Measurements from ENCODE around the gene RPS6KL1. TPM values are rescaled to one million over a fixed set of nuclear protein-coding genes. Genes with fewer than 3 reads are reported as not detected.

RPS6KL1 gene
- total RNA-seq, 1 donor from 2014 or later, result 248 TPM

GRCh38 chr14:74952697-74953484 is 29.8 kb upstream of the RPS6KL1 start:
- H3K9me3 Mint-ChIP-seq (ENCODE audit: unreplicated experiment), result peaks cover 4% of the 10 kb centered on the region
- TF ChIP-seq CTCF (IDR thresholded peaks at IDR 0.05; ENCODE audit: partially characterized antibody, unreplicated experiment), result no peak
- DNase-seq, result no peak
- H3K36me3 Mint-ChIP-seq (ENCODE audit: unreplicated experiment), result no peaks in the 10 kb centered on the region
- peaks cover 5% of the 10 kb centered on the region for H3K4me1 Mint-ChIP-seq (ENCODE audit: low read depth, unreplicated experiment)
- peaks cover 6% of the 10 kb centered on the region for H3K27me3 Mint-ChIP-seq (ENCODE audit: unreplicated experiment)
- H3K4me3 Mint-ChIP-seq (ENCODE audit: unreplicated experiment), result no peak overlapping the region
- no peak overlapping the region for H3K27ac Mint-ChIP-seq (ENCODE audit: unreplicated experiment)

GRCh38 chr14:74952180-74952665 is 29.2 kb upstream of the RPS6KL1 start:
- Mint-ChIP-seq H3K9me3 (ENCODE audit: unreplicated experiment) (peaks cover 4% of the 10 kb centered on the region), H3K4me1 (ENCODE audit: low read depth, unreplicated experiment) (peaks cover 5% of the 10 kb centered on the region)

DNA sequence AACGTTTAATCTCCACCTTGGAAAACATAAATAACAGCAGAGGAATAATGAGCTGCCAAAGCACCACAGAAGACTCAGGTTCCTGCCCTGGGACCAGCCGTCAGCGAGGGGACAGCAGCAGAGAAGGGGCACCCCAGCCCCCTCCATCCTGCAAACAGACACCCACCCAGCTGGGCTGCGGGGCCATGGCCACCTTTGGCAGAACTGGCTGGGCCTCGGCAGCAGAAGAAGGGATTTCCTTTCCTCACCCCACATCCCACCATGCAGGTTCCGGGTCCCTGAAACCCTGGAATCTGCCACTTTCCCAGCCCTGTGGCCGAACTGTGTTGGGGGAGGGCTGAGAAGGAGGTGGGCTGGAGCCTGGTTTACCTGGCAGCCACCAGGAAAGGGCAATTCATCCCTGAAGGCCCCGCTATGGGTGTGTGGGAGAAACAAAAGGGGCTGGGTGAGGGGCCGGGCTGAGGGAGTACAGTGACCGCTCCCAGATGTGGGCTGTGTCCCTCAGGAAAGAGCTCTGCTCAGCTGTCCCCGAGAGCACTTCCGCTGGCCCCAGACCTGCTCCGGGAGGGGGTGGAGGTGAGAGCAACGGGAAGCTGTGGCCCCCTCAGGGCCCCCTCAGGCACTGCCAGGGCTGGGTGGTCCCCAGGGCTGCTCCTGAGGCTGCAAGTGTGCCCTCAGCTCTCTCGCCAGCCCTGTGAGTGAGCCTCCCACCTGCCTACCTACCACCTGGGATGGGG is 28.6 kb upstream of the RPS6KL1 start:
- peaks cover 7% of the 10 kb centered on the region for H3K4me1 Mint-ChIP-seq (ENCODE audit: low read depth, unreplicated experiment)
- H3K4me3 Mint-ChIP-seq (ENCODE audit: unreplicated experiment), result no peak overlapping the region
- H3K27ac Mint-ChIP-seq (ENCODE audit: unreplicated experiment), result no peak overlapping the region
- DNase-seq, result no peak
- H3K36me3 Mint-ChIP-seq (ENCODE audit: unreplicated experiment), result no peaks in the 10 kb centered on the region
- no peak for TF ChIP-seq CTCF (IDR thresholded peaks at IDR 0.05; ENCODE audit: partially characterized antibody, unreplicated experiment)
- peaks cover 6% of the 10 kb centered on the region for H3K27me3 Mint-ChIP-seq (ENCODE audit: unreplicated experiment)
- peaks cover 4% of the 10 kb centered on the region for H3K9me3 Mint-ChIP-seq (ENCODE audit: unreplicated experiment)

More at GRCh38 chr14:74952180-74952665, 29.2 kb upstream of the RPS6KL1 start:
- no peak for TF ChIP-seq CTCF (IDR thresholded peaks at IDR 0.05; ENCODE audit: partially characterized antibody, unreplicated experiment)
- Mint-ChIP-seq H3K27me3 (ENCODE audit: unreplicated experiment) (peaks cover 6% of the 10 kb centered on the region), H3K27ac (ENCODE audit: unreplicated experiment) (no peak overlapping the region), H3K36me3 (ENCODE audit: unreplicated experiment) (no peaks in the 10 kb centered on the region), H3K4me3 (ENCODE audit: unreplicated experiment) (no peak overlapping the region)
- DNase-seq, result no peak

DNA sequence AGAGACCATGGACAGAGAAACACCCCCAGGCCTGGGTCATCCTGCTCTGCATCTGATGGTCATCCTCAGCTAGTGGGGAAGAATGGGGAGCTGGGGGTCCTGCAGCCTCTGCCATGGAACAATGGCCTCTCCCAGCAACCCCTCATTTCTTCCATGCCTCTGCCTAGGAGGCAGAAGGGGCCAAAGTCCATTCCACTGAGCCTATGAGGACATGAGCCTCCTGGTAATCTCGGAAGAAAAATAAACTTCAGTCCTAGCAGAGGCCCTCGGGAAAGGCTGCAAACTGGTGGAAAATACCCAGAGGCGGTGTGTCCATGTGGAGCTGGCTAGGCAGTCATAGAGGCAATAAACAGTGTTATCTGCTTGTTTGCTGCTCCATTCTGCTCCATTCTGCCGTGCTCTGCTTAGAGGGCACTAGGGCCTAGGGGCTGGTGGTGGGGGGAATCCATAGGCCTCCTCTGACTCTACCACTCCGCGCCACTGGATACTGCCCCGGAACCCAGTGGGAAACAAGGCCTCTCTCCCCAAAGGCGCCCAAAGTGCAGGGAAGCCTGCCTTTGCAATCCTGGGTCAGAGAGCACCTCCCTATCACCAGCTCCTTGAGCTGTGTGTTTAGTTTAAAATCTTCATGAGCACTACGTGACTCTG is 27.9 kb upstream of the RPS6KL1 start:
- no peaks in the 10 kb centered on the region for H3K36me3 Mint-ChIP-seq (ENCODE audit: unreplicated experiment)
- TF ChIP-seq CTCF (IDR thresholded peaks at IDR 0.05; ENCODE audit: partially characterized antibody, unreplicated experiment), result no peak
- peaks cover 4% of the 10 kb centered on the region for H3K9me3 Mint-ChIP-seq (ENCODE audit: unreplicated experiment)
- no peak overlapping the region for H3K4me3 Mint-ChIP-seq (ENCODE audit: unreplicated experiment)
- no peak for DNase-seq
- H3K27me3 Mint-ChIP-seq (ENCODE audit: unreplicated experiment), result peaks cover 6% of the 10 kb centered on the region
- H3K27ac Mint-ChIP-seq (ENCODE audit: unreplicated experiment), result no peak overlapping the region
- peaks cover 8% of the 10 kb centered on the region for H3K4me1 Mint-ChIP-seq (ENCODE audit: low read depth, unreplicated experiment)

Measured in glutamatergic neuron (in vitro differentiated cells).